NCI-H128 (cell line): ENCODE measurements around the gene DAB2.

Experiments used
- DNase-seq: peaks from one replicate; lab custom pipeline; 2025; ENCODE audit not compliant: unreplicated experiment; lab: John Stamatoyannopoulos, UW

Gene DAB2

GRCh38 chr5:39448506-39449128 is 23.8 kb upstream of the DAB2 start:
- DNase-seq, result no peak

- no peak for DNase-seq
Measured at GRCh38 chr5:39447968-39448367, 23.2 kb upstream of the DAB2 start.

- DNase-seq, result no peak
Measured at GRCh38 chr5:39447059-39447458, 22.3 kb upstream of the DAB2 start.

- DNase-seq, result no peak
Measured at GRCh38 chr5:39446231-39446630, 21.5 kb upstream of the DAB2 start.

- no peak for DNase-seq
Measured at GRCh38 chr5:39443911-39444310, 19.1 kb upstream of the DAB2 start.

- no peak for DNase-seq
Measured at GRCh38 chr5:39442991-39443390, 18.2 kb upstream of the DAB2 start.

- DNase-seq, result no peak
Measured at GRCh38 chr5:39441838-39442237, 17.1 kb upstream of the DAB2 start.

- no peak for DNase-seq
Measured at GRCh38 chr5:39440958-39441624, 16.3 kb upstream of the DAB2 start.

GRCh38 chr5:39440192-39440957 is 15.6 kb upstream of the DAB2 start:
- DNase-seq, result no peak

GRCh38 chr5:39439582-39440162 is 14.9 kb upstream of the DAB2 start:
- DNase-seq, result no peak

GRCh38 chr5:39437467-39437866 is 12.7 kb upstream of the DAB2 start:
- DNase-seq, result no peak

- DNase-seq, result no peak
Measured at GRCh38 chr5:39433848-39434247, 9.1 kb upstream of the DAB2 start.

- no peak for DNase-seq
Measured at GRCh38 chr5:39432696-39433530, 8.1 kb upstream of the DAB2 start.

GRCh38 chr5:39430461-39430860 is 5.7 kb upstream of the DAB2 start:
- DNase-seq, result no peak

- no peak for DNase-seq
Measured at GRCh38 chr5:39428640-39429039, 3.9 kb upstream of the DAB2 start.

- no peak for DNase-seq
Measured at GRCh38 chr5:39427633-39428032, 2.9 kb upstream of the DAB2 start.

- DNase-seq, result no peak
Measured at GRCh38 chr5:39427229-39427628, 2.4 kb upstream of the DAB2 start.

GRCh38 chr5:39426746-39427105 is 1.9 kb upstream of the DAB2 start:
- DNase-seq, result no peak

- DNase-seq, result no peak
Measured at GRCh38 chr5:39426051-39426745, 1.4 kb upstream of the DAB2 start.

- no peak for DNase-seq
Measured at GRCh38 chr5:39423331-39423751, 1.4 kb downstream of the DAB2 start.
